IMR-90 (cell line): ENCODE data around the gene ARHGEF4. TPM values are rescaled to one million over a fixed set of nuclear protein-coding genes. Genes with fewer than 3 reads are reported as not detected.

ENCODE experiments used
- ATAC-seq: fragments of 200-7000 bp; cut with Tn5 transposase; 2 replicates; pipeline ENCODE4 v1.9.1; 2020; ENCODE audit warnings: low read depth, mild to moderate bottlenecking, moderate library complexity
- BruUV-seq: library from RNA; stranded (reverse); fragments of 400-500 nt; replicated peaks from 2 replicates; lab custom pipeline; 2021; lab: Mats Ljungman, UMichigan
- CTCF ChIA-PET: fragments of 300-600 bp; formaldehyde crosslinking; extraction: SDS; loops from one replicate; lab custom pipeline; 2021; ENCODE audit warnings: antibody characterized with exemption; lab: Yijun Ruan, JAX
- POLR2A ChIA-PET: fragments of 300-600 bp; sonication (Branson Sonifier 250); formaldehyde crosslinking; loops from one replicate; lab custom pipeline; 2022; ENCODE audit warnings: antibody characterized with exemption; ENCODE audit not compliant: unreplicated experiment; lab: Charles Lee
- DNase-seq: peaks from one replicate; pipeline ENCODE4 v3.0.0; 2013
- H2AFZ ChIP-seq: replicated peaks from 2 replicates; pipeline ENCODE3; 2013; ENCODE audit warnings: low read length, mild to moderate bottlenecking; ENCODE audit not compliant: poor library complexity
- H2AK5ac ChIP-seq: 2 replicates; pipeline ENCODE4 v1.6.1; 2013; ENCODE audit warnings: low read depth, low read length, inconsistent platforms
- H2AK9ac ChIP-seq: replicated peaks from 2 replicates; pipeline ENCODE3; 2013; ENCODE audit warnings: mild to moderate bottlenecking, low read depth, low read length, moderate library complexity; ENCODE audit not compliant: poor library complexity
- H2BK120ac ChIP-seq: 2 replicates; pipeline ENCODE4 v1.6.1; 2013; ENCODE audit warnings: low read depth, low read length, inconsistent platforms
- H2BK15ac ChIP-seq: 3 replicates; pipeline ENCODE4 v1.6.1; 2013; ENCODE audit warnings: low read depth, low read length, inconsistent platforms
- H2BK20ac ChIP-seq: 2 replicates; pipeline ENCODE4 v1.6.1; 2013; ENCODE audit warnings: low read depth, mild to moderate bottlenecking, inconsistent platforms, low read length, moderate library complexity
- H2BK5ac ChIP-seq: 2 replicates; pipeline ENCODE4 v1.6.1; 2013; ENCODE audit warnings: mild to moderate bottlenecking, low read depth, low read length, inconsistent platforms; ENCODE audit not compliant: poor library complexity, severe bottlenecking
- H3K14ac ChIP-seq: replicated peaks from 2 replicates; pipeline ENCODE4 v1.6.1; 2013; ENCODE audit warnings: low read depth, low read length, inconsistent platforms
- H3K18ac ChIP-seq: 2 replicates; pipeline ENCODE4 v1.6.1; 2013; ENCODE audit warnings: low read depth, low read length, control low read depth
- H3K23ac ChIP-seq: 2 replicates; pipeline ENCODE4 v1.6.1; 2013; ENCODE audit warnings: low read depth, low read length, inconsistent platforms
- H3K27ac ChIP-seq: 2 replicates; pipeline ENCODE4 v1.5.1; 2013; ENCODE audit warnings: mild to moderate bottlenecking, control low read depth, low read length; ENCODE audit not compliant: insufficient read depth
- H3K27me3 ChIP-seq: 2 replicates; pipeline ENCODE4 v1.6.1; 2013; ENCODE audit warnings: low read length; ENCODE audit not compliant: control insufficient read depth, insufficient read depth
- H3K36me3 ChIP-seq: 2 replicates; pipeline ENCODE4 v1.6.1; 2013; ENCODE audit warnings: low read length, mixed read lengths; ENCODE audit not compliant: control insufficient read depth, insufficient read depth
- H3K4ac ChIP-seq: 2 replicates; pipeline ENCODE4 v1.6.1; 2013; ENCODE audit warnings: low read depth, low read length, inconsistent platforms
- H3K4me1 ChIP-seq: 2 replicates; pipeline ENCODE4 v1.6.1; 2013; ENCODE audit warnings: low read length, mixed read lengths; ENCODE audit not compliant: control insufficient read depth, insufficient read depth
- H3K4me2 ChIP-seq: 2 replicates; pipeline ENCODE4 v1.6.1; 2013; ENCODE audit warnings: low read depth, mild to moderate bottlenecking, control low read depth, low read length, moderate library complexity
- H3K4me3 ChIP-seq: 2 replicates; pipeline ENCODE4 v1.5.1; 2013; ENCODE audit warnings: low read depth, mild to moderate bottlenecking, control low read depth, low read length, moderate library complexity; ENCODE audit not compliant: insufficient read depth
- H3K56ac ChIP-seq: 2 replicates; pipeline ENCODE4 v1.6.1; 2013; ENCODE audit warnings: low read length, inconsistent platforms; ENCODE audit not compliant: insufficient read depth; ENCODE audit errors: extremely low read depth
- H3K79me1 ChIP-seq, 2 experiments: 2 replicates each; pipeline ENCODE4 v1.6.1; 2013; ENCODE audit warnings: low read length in 2 of 2, inconsistent platforms in 1 of 2, low read depth in 1 of 2
- H3K9ac ChIP-seq: 2 replicates; pipeline ENCODE4 v1.6.1; 2013; ENCODE audit warnings: low read depth, low read length, control low read depth
- H3K9me1 ChIP-seq: 2 replicates; pipeline ENCODE4 v1.6.1; 2013; ENCODE audit warnings: low read length, inconsistent platforms; ENCODE audit not compliant: insufficient read depth
- H3K9me3 ChIP-seq: 2 replicates; pipeline ENCODE4 v1.6.1; 2013; ENCODE audit warnings: low read length; ENCODE audit not compliant: control insufficient read depth, insufficient read depth
- H4K20me1 ChIP-seq: 2 replicates; pipeline ENCODE4 v1.6.1; 2013; ENCODE audit warnings: low read length, inconsistent platforms; ENCODE audit not compliant: insufficient read depth
- H4K5ac ChIP-seq: 2 replicates; pipeline ENCODE4 v1.6.1; 2013; ENCODE audit warnings: mild to moderate bottlenecking, low read depth, low read length, control low read depth
- H4K8ac ChIP-seq, 2 experiments: 2 replicates each; pipeline ENCODE4 v1.6.1; 2013; ENCODE audit warnings: low read depth in 2 of 2, low read length in 2 of 2, control low read depth in 1 of 2, inconsistent platforms in 1 of 2
- H4K91ac ChIP-seq: 2 replicates; pipeline ENCODE4 v1.6.1; 2013; ENCODE audit warnings: low read depth, low read length, inconsistent platforms; ENCODE audit not compliant: insufficient read depth
- BHLHE40 ChIP-seq: fragments of 150-350 bp; IDR thresholded peaks from 2 replicates; pipeline ENCODE4 v1.6.1; 2016; ENCODE audit warnings: mild to moderate bottlenecking, low read depth, low read length
- CEBPB ChIP-seq: IDR thresholded peaks from 2 replicates; pipeline ENCODE4 v1.6.1; 2012; ENCODE audit warnings: low read depth, low read length, improper control_type of control experiment
- CHD1 ChIP-seq: IDR thresholded peaks from 2 replicates; pipeline ENCODE4 v1.6.1; 2012; ENCODE audit warnings: low read depth, low read length, improper control_type of control experiment
- FOS ChIP-seq: fragments of 150-350 bp; IDR thresholded peaks from 2 replicates; pipeline ENCODE4 v1.6.1; 2016; ENCODE audit warnings: low read depth, low read length
- MAZ ChIP-seq: IDR thresholded peaks from 2 replicates; pipeline ENCODE4 v1.6.1; 2012; ENCODE audit warnings: low read depth, mild to moderate bottlenecking, low read length, improper control_type of control experiment, moderate library complexity, borderline replicate concordance
- MXI1 ChIP-seq: IDR thresholded peaks from 2 replicates; pipeline ENCODE4 v1.6.1; 2012; ENCODE audit warnings: low read depth, mild to moderate bottlenecking, low read length, moderate library complexity, borderline replicate concordance
- NFE2L2 ChIP-seq: fragments of 150-350 bp; IDR thresholded peaks from 2 replicates; pipeline ENCODE4 v1.6.1; 2016; ENCODE audit warnings: low read depth, mild to moderate bottlenecking, low read length
- POLR2A ChIP-seq: IDR thresholded peaks from 2 replicates; pipeline ENCODE4 v1.6.1; 2012; ENCODE audit warnings: mild to moderate bottlenecking, low read depth, low read length
- RAD21 ChIP-seq: IDR thresholded peaks from 2 replicates; pipeline ENCODE4 v1.6.1; 2012; ENCODE audit warnings: low read length, improper control_type of control experiment
- RCOR1 ChIP-seq: IDR thresholded peaks from 2 replicates; pipeline ENCODE4 v1.6.1; 2012; ENCODE audit warnings: mild to moderate bottlenecking, low read length, improper control_type of control experiment; ENCODE audit not compliant: insufficient replicate concordance
- RFX5 ChIP-seq: IDR thresholded peaks from 2 replicates; pipeline ENCODE4 v1.8.0; 2012; ENCODE audit warnings: low read depth, mild to moderate bottlenecking, low read length, moderate library complexity
- SMC3 ChIP-seq: fragments of 150-350 bp; IDR thresholded peaks from 2 replicates; pipeline ENCODE4 v1.6.1; 2016; ENCODE audit warnings: low read depth, mild to moderate bottlenecking, antibody characterized with exemption, low read length, moderate library complexity
- USF2 ChIP-seq: fragments of 150-350 bp; IDR thresholded peaks from 2 replicates; pipeline ENCODE4 v1.6.1; 2017; ENCODE audit warnings: mild to moderate bottlenecking, antibody characterized with exemption, low read length, low read depth
- WGBS, 2 experiments: methylation state at CpG; one replicate each; pipeline versions ENCODE4 v1.1.5 to v1.1.7; 2013; ENCODE audit warnings: missing lambda C conversion rate in 2 of 2; ENCODE audit not compliant: insufficient read length in 1 of 2; ENCODE audit errors: extremely low coverage in 2 of 2; 5-methylcytosine and 5-hydroxymethylcytosine counted together
- dilution Hi-C: fragments of 300-500 bp; cut with HindIII; formaldehyde crosslinking; loops from one replicate; pipeline ENCODE4 v1.14.3; 2018; ENCODE audit warnings: low sequenced_read_pairs; ENCODE audit not compliant: unreplicated experiment
- in situ Hi-C: fragments of 300-500 bp; cut with MboI; formaldehyde crosslinking; loops from 3 replicates; pipeline ENCODE4 v1.14.3; 2019; ENCODE audit warnings: low sequenced_read_pairs, inconsistent platforms, mixed read lengths
- intact Hi-C: fragments of 100-400 bp; cut with micrococcal nuclease; formaldehyde crosslinking; loops from 2 replicates; pipeline ENCODE4 v1.10.0; 2022
- polyA plus RNA-seq, 3 experiments: library from polyadenylated mRNA; depleted of rRNA; stranded (reverse); fragments of >200 nt; gene quantifications; 2 replicates each; pipeline ENCODE4 v1.2.3, GENCODE V29; 2012; ENCODE audit warnings: low replicate concordance in 1 of 3
- total RNA-seq: library from RNA; depleted of rRNA; stranded (reverse); fragments of >200 nt; gene quantifications from 2 replicates; pipeline ENCODE4 v1.2.3, GENCODE V29; 2012
- TF ChIP-seq, protein P1 (sequence below): fragments of 150-350 bp; IDR thresholded peaks from 2 replicates; pipeline ENCODE4 v1.6.1; 2016; ENCODE audit warnings: low read depth, mild to moderate bottlenecking, low read length, moderate library complexity, borderline replicate concordance
- TF ChIP-seq, protein P2 (sequence below): conservative IDR thresholded peaks from 2 replicates; pipeline ENCODE4 v1.5.1; 2012; ENCODE audit warnings: mild to moderate bottlenecking, low read depth, low read length, improper control_type of control experiment

ARHGEF4 gene
- total and polyA plus RNA-seq, 2 of the 4 experiments (the other 2 are of a cell fraction), result 2.7 to 5.0 TPM

- Histone ChIP-seq H2AK5ac (no peak overlapping the region), H2BK20ac (no peak overlapping the region), H3K4me3 (no peak overlapping the region), H3K14ac (no peak overlapping the region), H4K8ac (no peak overlapping the region), H3K9ac (no peak overlapping the region), H3K4me2 (no peak overlapping the region), H2BK5ac (no peak overlapping the region), H3K18ac (no peak overlapping the region), H3K56ac (no peak overlapping the region), H2BK15ac (no peak overlapping the region), H4K5ac (no peak overlapping the region), H3K23ac (no peak overlapping the region), H3K9me1 (no peaks in the 10 kb centered on the region), H4K20me1 (no peaks in the 10 kb centered on the region), H3K27ac (no peak overlapping the region), H3K79me1 (no peaks in the 10 kb centered on the region), H3K4me1 (no peaks in the 10 kb centered on the region), H3K36me3 (no peaks in the 10 kb centered on the region), H3K9me3 (no peaks in the 10 kb centered on the region), H3K4ac (no peak overlapping the region), H3K27me3 (peaks cover 3% of the 10 kb centered on the region; the same call in 1 of the 2 replicates), H2AK9ac (no peak overlapping the region), H4K91ac (no peak overlapping the region), H2BK120ac (no peak overlapping the region), H2AFZ (no peak overlapping the region)
- dilution Hi-C loops (no loop called here), in situ Hi-C loops (loop anchor here (5.0 kb wide), 1 partner anchor 68 kb away; no protein-coding TSS in a partner anchor), intact Hi-C loops (no loop called here)
- ATAC-seq (no peak), DNase-seq (no peak)
- TF ChIP-seq BHLHE40, result no peak
- TF ChIP-seq, protein P1, sequence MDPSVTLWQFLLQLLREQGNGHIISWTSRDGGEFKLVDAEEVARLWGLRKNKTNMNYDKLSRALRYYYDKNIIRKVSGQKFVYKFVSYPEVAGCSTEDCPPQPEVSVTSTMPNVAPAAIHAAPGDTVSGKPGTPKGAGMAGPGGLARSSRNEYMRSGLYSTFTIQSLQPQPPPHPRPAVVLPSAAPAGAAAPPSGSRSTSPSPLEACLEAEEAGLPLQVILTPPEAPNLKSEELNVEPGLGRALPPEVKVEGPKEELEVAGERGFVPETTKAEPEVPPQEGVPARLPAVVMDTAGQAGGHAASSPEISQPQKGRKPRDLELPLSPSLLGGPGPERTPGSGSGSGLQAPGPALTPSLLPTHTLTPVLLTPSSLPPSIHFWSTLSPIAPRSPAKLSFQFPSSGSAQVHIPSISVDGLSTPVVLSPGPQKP, result no peak
- no peak for TF ChIP-seq POLR2A
- no peak for TF ChIP-seq RAD21
- TF ChIP-seq RCOR1, result no peak
- TF ChIP-seq SMC3, result no peak
- TF ChIP-seq CHD1, result no peak
- TF ChIP-seq NFE2L2, result no peak
- TF ChIP-seq, protein P2, sequence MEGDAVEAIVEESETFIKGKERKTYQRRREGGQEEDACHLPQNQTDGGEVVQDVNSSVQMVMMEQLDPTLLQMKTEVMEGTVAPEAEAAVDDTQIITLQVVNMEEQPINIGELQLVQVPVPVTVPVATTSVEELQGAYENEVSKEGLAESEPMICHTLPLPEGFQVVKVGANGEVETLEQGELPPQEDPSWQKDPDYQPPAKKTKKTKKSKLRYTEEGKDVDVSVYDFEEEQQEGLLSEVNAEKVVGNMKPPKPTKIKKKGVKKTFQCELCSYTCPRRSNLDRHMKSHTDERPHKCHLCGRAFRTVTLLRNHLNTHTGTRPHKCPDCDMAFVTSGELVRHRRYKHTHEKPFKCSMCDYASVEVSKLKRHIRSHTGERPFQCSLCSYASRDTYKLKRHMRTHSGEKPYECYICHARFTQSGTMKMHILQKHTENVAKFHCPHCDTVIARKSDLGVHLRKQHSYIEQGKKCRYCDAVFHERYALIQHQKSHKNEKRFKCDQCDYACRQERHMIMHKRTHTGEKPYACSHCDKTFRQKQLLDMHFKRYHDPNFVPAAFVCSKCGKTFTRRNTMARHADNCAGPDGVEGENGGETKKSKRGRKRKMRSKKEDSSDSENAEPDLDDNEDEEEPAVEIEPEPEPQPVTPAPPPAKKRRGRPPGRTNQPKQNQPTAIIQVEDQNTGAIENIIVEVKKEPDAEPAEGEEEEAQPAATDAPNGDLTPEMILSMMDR, result no peak
- no peak for TF ChIP-seq MAZ
- TF ChIP-seq CEBPB, result no peak
- TF ChIP-seq FOS, result no peak
- no peak for TF ChIP-seq USF2
- TF ChIP-seq MXI1, result no peak
- TF ChIP-seq RFX5, result no peak
- ChIA-PET POLR2A (no interaction called here), CTCF (no interaction called here)
- 89% methylated on average over 2 of the region's 7 CpGs; no CpG with 5 or more reads in 1 of the 2 experiments for WGBS, 2 experiments
- no TSS peak for BruUV-seq
These were observed 34.1 kb downstream of the ARHGEF4 start for GRCh38 chr2:130870779-130871178.
